ENCODE results near the gene DHX32. TPM values are rescaled to one million over a fixed set of nuclear protein-coding genes. Genes with fewer than 3 reads are reported as not detected.

DHX32 gene
- total RNA-seq, 4 donors from 2014 or later: 40.0 to 53.2 (median 44.5) TPM

DNA sequence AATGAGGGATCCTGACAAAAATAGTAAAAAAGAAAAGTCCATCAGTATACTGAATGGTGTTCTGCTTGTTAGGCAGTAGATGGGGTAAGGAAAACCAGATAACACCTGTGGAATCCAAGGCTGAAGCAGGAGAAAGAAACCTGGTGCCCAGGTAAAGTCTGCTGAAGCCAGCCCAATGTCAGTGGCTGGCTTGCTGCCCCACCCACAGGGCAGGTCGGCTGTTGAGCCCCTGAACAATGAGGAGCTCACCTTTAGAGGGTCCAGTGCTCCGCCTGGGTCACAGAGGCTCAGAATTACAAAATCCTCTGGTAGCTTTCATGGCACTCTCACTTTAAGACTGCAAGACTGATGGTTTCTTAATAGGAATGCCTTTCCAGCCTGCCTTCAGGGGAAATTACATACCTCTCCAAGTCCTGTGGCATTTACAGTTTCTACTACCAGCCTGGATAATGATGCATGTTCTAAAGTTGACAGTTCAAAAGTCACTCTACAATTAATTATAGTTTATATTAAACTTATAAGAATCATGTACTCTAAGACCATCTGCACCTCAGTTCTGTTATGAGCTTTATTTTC, 23.8 kb downstream of the DHX32 start:
- Histone ChIP-seq H3K27me3 (no peaks in the 10 kb centered on the region), H3K27ac (no peak overlapping the region), H3K36me3 (peaks cover 24% of the 10 kb centered on the region), H3K4me3 (no peak overlapping the region), H3K9me3 (no peaks in the 10 kb centered on the region), H3K4me1 (no peaks in the 10 kb centered on the region)
- no peak for DNase-seq (ENCODE audit: low spot score in 2 of 2)
- WGBS: 94% methylated on average over 2 of the region's 2 CpGs
- TF ChIP-seq, protein P1, sequence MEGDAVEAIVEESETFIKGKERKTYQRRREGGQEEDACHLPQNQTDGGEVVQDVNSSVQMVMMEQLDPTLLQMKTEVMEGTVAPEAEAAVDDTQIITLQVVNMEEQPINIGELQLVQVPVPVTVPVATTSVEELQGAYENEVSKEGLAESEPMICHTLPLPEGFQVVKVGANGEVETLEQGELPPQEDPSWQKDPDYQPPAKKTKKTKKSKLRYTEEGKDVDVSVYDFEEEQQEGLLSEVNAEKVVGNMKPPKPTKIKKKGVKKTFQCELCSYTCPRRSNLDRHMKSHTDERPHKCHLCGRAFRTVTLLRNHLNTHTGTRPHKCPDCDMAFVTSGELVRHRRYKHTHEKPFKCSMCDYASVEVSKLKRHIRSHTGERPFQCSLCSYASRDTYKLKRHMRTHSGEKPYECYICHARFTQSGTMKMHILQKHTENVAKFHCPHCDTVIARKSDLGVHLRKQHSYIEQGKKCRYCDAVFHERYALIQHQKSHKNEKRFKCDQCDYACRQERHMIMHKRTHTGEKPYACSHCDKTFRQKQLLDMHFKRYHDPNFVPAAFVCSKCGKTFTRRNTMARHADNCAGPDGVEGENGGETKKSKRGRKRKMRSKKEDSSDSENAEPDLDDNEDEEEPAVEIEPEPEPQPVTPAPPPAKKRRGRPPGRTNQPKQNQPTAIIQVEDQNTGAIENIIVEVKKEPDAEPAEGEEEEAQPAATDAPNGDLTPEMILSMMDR (IDR thresholded peaks at IDR 0.05): no peak
- TF ChIP-seq POLR2AphosphoS5 (IDR thresholded peaks at IDR 0.05): no peak
- no peak for TF ChIP-seq POLR2A (IDR thresholded peaks at IDR 0.05)
- no peak for TF ChIP-seq EP300 (IDR thresholded peaks at IDR 0.05)

DNA sequence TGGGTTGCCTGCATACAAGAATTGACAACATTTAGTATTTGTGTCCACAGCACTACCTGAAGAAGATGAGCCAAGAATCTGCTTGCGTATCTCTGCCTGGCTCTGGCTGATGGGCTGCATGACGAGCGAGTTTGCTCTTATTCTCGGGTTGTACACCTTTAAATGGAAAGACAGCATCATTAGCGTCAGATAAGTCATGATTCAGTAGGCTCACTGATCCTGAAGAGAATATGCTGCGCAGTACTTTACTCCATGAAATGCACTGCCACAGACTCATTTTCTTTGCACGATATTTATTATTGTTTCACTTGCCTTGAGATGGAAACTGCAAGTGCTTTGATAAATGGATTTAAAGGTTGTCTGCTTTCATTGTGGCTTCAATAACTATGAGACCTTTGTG, 28.6 kb downstream of the DHX32 start:
- WGBS: 96% methylated on average over 7 of the region's 7 CpGs
- TF ChIP-seq, protein P1 (IDR thresholded peaks at IDR 0.05): no peak
- TF ChIP-seq POLR2A (IDR thresholded peaks at IDR 0.05) (no peak), EP300 (IDR thresholded peaks at IDR 0.05) (no peak), POLR2AphosphoS5 (IDR thresholded peaks at IDR 0.05) (no peak)
- Histone ChIP-seq H3K36me3 (peaks cover 57% of the 10 kb centered on the region), H3K4me1 (no peaks in the 10 kb centered on the region), H3K27ac (no peak overlapping the region), H3K9me3 (no peaks in the 10 kb centered on the region), H3K27me3 (no peaks in the 10 kb centered on the region), H3K4me3 (no peak overlapping the region)
- no peak for DNase-seq (ENCODE audit: low spot score in 2 of 2)

DNA sequence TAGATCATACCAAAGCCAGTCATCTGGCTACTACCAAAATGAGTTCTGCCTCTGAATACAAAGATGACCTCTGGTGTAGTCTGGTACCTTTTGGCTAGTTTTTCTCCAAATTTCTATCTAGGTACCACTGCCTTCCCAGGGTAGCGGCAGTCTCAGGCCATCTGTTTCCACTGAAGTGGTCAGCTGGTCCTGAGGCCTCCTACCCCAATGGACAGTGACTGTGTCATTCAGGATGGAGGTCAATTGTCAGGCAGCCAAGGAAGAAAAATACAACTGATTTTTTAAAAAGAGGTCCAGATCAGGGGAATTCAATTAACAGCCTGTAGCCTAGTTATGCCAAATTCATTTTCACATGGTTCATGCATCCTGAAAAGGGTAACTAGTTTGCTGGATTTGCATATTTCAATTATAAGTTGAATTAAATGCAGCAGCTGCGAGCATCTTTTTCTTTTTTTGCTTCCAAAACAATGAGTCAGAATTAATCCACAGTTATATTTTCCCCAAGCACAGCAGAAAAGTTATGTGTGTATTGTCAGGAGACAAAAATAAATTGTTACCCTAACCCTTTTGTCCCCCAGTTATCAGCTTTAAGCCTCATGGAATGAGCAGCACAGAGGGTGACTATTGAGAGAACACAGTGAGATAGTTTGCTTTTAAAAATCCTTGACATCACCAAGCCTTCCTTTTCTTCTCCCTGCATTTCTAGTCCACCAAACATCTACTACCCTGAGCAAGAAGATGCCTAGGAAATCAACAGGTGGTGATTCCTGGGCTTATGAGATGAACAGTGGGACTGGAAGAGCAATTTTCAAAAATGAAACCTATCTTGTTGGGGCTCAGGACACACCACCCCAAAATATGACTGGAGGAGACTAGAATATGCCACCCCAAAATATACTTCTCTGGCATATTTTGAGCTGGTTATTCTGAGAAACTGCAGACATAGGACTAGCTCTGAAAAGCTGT, 30.0 kb downstream of the DHX32 start:
- Histone ChIP-seq H3K36me3 (peaks cover 50% of the 10 kb centered on the region), H3K27ac (no peak overlapping the region), H3K4me3 (no peak overlapping the region), H3K27me3 (no peaks in the 10 kb centered on the region), H3K4me1 (no peaks in the 10 kb centered on the region), H3K9me3 (no peaks in the 10 kb centered on the region)
- WGBS: 69% methylated on average over 2 of the region's 2 CpGs
- DNase-seq (ENCODE audit: low spot score in 2 of 2): no peak
- no peak for TF ChIP-seq POLR2AphosphoS5 (IDR thresholded peaks at IDR 0.05)

DNA sequence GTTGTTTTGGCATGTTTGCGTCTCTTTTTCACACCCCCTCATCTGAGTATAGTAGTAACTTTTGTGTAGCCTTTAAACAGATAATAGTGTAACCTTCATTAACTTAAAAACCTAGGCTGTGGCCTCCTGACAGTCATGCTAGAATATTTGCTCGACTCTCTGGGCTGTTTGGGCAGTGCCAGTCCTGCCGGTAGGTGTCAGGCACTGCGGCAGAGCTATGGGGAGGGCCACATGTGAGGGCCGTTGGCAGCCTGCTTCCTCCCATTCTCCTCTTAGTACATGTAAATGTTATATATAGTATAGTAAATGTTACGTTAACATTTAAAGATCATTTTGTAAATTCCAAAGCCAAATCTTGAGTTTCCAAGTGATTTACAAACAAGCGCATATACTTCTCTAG, 31.6 kb downstream of the DHX32 start:
- H3K36me3 ChIP-seq: peaks cover 53% of the 10 kb centered on the region

DNA sequence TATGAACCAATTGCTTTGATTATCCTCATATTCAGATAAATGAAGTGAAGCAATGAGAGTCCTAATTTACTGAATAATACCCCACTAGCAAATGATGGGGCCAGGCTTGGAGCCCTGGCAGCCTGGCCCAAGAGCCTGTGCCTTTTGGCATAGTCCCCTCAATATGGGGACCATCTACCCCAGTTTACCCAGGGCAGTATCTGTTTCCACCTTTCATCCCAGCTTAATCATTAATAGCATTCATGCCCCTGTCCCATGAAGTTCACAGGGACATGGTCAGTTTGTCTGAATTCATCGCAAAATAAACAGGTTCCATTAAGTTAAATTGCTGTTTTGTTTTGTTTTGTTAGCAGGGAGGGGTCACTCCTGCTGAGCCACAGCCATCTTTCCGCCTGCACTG, 32.2 kb downstream of the DHX32 start:
- TF ChIP-seq POLR2AphosphoS5 (IDR thresholded peaks at IDR 0.05) (no peak), EP300 (IDR thresholded peaks at IDR 0.05) (no peak), POLR2A (IDR thresholded peaks at IDR 0.05) (no peak)
- TF ChIP-seq, protein P1 (IDR thresholded peaks at IDR 0.05): no peak
- Histone ChIP-seq H3K27ac (no peak overlapping the region), H3K4me3 (no peak overlapping the region), H3K4me1 (no peaks in the 10 kb centered on the region), H3K36me3 (peaks cover 53% of the 10 kb centered on the region), H3K9me3 (no peaks in the 10 kb centered on the region), H3K27me3 (no peaks in the 10 kb centered on the region)
- no peak for DNase-seq (ENCODE audit: low spot score in 2 of 2)
- 96% methylated on average over 2 of the region's 2 CpGs for WGBS

More for the DNA sequence above, 31.6 kb downstream of the DHX32 start:
- H3K27ac ChIP-seq: no peak overlapping the region
- no peak for DNase-seq (ENCODE audit: low spot score in 2 of 2)
- H3K4me1 ChIP-seq: no peaks in the 10 kb centered on the region
- TF ChIP-seq POLR2A (IDR thresholded peaks at IDR 0.05) (no peak), EP300 (IDR thresholded peaks at IDR 0.05) (no peak), POLR2AphosphoS5 (IDR thresholded peaks at IDR 0.05) (no peak)
- TF ChIP-seq, protein P1 (IDR thresholded peaks at IDR 0.05): no peak
- H3K4me3 ChIP-seq: no peak overlapping the region
- 92% methylated on average over 7 of the region's 7 CpGs for WGBS
- no peaks in the 10 kb centered on the region for H3K27me3 ChIP-seq
- no peaks in the 10 kb centered on the region for H3K9me3 ChIP-seq

Data from suprapubic skin (tissue), 4 donors.